Hematopoietic multipotent progenitor cell treated with erythropoietin and hydrocortisone succinate and interleukin-3 and kit ligand, for 17 days (in vitro differentiated cells): ENCODE measurements around the gene SUN2.
"Not testable (repeated sequence)": the region's sequence is repeated elsewhere in the genome, so short reads cannot be mapped to it uniquely, and the experiment has no call there.

ENCODE experiments used
- DNase-seq: peaks from one replicate; pipeline ENCODE4 v3.0.0-alpha.2; 2015; ENCODE audit warnings: low spot score

The SUN2 gene, protein sequence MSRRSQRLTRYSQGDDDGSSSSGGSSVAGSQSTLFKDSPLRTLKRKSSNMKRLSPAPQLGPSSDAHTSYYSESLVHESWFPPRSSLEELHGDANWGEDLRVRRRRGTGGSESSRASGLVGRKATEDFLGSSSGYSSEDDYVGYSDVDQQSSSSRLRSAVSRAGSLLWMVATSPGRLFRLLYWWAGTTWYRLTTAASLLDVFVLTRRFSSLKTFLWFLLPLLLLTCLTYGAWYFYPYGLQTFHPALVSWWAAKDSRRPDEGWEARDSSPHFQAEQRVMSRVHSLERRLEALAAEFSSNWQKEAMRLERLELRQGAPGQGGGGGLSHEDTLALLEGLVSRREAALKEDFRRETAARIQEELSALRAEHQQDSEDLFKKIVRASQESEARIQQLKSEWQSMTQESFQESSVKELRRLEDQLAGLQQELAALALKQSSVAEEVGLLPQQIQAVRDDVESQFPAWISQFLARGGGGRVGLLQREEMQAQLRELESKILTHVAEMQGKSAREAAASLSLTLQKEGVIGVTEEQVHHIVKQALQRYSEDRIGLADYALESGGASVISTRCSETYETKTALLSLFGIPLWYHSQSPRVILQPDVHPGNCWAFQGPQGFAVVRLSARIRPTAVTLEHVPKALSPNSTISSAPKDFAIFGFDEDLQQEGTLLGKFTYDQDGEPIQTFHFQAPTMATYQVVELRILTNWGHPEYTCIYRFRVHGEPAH

DNA sequence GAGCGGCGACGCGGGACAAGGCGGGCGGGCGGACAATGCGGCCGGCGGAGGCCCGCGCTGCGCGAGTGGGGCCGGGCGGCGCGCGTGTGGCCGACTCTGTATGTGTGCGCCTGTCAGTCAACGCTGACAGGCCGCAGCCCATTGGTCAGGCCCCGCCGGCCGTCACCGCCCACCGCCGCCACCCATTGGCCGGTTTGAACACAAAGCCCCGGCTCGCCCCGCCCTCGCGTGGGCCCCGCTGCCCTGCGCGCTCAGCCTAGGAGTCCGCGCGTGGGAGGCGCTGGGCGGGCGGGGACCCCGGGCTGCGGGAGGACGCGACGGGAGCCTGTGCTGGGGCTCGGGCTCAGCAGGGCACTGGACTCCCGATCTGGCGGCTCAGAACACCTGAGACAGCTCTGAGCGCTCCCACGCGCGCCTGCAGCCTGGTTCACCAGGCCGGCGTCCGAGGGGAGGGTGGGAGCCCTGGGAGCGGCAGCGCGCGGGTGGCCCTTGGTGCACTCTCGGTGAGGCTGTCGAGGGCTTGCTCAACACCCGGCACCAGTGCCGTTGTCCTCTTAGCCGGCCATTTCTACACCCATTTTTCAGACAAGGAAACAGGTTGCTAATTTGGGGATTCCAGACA, at the start of gene SUN2:
TSS of gene SUN2 (minus strand) at position 88 of the 622 bp plus-strand sequence. CDS start 3,370 bp downstream, outside the sequence.
- peak; percentile 89 for DNase-seq

DNA sequence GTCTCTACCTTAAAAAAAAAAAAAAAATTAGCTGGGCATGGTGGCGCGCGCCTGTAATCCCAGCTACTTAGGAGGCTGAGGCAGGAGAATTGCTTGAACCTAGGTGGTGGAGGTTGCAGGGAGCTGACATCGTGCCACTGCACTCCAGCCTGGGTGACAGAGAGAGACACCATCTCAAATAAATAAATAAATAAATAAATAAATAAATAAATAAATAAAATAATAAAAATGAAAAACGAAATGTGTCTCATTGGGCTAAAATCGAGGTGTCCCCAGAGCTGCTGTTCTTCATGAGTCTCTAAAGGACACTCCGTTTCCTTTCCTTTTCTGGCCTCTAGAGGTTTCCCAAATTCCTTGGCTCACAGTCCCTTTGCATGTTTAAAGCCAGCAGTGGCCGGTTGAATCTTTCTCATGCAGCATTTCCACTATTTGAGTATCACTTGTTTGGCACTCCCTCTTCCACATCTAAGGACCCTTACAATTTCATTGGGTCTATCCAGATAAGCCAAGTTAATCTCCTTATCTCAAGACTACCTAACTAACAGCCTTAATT, 49.3 kb upstream of the SUN2 start:
- not testable (repeated sequence) for DNase-seq

DNA sequence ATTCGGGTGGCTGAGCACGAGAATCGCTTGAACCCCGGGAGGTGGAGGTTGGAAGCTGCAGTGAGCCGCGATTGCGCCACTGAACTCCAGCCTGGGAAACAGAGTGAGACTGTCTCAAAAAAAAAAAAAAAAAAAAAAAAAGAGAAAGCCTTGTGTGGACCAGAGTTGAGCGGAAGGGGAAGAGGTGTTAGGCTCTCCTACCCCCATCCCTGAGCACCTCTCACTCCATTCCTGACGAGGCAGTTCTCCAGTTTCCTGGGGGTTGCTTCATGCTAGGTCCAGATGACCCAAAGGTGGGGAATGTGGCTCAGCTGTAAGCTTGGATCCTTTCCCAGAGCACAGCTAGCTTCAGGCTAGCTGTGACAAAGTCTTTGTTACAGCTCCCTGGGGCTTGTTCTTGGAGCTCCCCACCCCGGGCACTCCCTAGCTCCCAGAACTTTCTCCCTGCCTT, 46.9 kb upstream of the SUN2 start:
- no peak for DNase-seq

DNA sequence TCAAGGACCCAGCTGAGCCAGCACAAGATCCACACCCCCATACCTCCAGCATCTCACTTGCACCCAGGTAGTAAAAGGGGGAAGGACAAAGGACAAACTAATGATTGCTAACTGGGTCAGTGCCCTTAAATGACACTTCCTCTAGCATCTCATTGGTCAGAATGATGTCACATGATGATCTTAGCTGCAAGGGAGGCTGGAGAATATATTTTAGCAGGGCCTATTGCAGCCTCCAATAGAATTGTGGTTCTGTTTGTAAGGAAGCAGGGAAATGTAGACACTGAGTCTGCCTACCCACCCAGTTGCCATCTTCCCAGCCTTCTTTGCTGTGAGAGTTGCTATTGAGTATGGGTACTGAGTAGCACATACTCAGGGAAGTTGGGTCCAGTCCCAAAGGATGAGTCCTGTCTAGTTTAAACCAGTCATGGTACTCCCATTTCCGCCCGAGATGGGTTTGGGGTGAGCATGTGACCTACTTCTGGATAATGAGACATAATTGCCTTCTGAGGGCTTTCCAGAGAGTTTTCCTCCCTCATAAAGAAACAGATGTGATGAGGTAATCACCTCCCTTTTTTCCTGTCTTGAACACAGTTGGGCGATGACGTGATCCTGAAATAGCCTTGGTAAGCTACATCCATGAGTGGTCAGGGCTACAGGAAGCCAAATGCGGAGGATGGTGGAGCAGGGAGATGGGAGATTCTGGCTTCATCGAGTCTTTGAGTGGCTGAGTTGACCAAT, 43.6 kb upstream of the SUN2 start:
- no peak for DNase-seq

DNA sequence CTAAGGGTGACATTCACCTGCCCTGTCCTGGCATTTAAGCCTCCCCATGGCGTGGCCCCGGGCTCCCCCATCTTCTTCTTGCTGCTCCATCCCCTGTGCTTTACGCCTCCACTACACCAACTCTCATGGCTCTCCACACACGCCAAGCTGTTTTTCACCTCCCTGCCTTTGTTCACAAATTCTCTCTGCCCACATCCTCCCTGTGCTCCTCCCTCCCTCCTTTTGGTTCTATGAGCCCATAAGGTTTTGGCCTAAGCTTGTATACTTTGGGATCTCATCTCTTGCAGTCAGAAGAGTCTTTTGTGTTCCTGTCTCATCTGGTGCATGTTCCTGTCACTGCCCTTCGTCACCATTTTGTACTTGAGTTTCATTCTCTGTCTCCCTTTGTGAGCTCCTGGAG, 42.7 kb upstream of the SUN2 start:
- DNase-seq: no peak

DNA sequence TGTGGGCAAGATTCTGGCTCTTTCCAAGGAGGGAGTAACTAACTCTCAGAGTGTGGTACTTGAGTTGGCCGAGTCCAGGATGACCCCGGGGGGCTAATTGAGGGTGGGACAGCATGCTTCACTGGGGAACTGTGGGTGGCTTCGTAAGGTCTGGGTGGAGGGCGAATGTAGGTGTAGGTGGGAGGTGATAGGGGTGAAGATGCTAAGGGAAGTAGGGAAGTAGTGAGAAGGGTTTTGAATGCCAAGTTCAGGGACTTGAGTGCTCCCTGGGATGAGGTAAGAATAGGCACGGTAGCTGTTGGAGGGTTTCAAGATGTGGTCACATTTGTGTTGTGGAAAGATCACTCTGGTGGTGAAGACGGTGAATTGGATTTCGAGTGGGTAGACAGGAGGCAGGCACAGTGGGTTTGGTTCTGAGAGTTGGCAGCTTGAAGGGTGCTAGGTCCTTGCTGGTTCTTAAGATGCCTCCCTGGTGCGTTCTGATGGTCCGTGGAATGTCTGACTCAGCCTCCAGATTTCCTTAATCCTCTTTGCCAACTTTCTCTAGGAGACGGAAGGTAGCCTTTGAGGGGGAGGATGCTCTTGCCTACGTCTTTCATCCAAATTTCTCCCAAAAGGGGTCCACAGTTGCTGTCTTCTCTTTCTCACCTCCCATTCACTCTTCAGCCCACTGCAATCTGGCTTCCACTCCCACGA, 40.6 kb upstream of the SUN2 start:
- DNase-seq: no peak

DNA sequence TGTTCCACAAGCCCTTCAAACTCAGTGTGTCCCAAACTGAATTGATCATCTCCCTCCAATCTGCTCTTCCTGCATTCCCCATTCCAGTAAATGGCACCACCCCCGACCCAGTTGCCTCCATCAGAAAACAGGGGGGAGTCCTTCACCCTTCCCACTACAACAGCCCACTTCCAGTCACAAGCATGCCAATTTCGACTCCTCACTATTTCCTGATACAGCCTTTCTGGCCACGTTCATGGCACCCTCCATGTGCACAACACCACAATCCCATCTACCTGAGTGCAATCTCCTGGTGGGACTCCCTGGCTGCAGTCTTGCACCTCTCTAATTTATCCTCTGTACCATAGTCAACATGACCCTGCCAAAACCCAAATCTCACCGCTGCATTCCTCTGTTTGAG, 39.8 kb upstream of the SUN2 start:
- no peak for DNase-seq

DNA sequence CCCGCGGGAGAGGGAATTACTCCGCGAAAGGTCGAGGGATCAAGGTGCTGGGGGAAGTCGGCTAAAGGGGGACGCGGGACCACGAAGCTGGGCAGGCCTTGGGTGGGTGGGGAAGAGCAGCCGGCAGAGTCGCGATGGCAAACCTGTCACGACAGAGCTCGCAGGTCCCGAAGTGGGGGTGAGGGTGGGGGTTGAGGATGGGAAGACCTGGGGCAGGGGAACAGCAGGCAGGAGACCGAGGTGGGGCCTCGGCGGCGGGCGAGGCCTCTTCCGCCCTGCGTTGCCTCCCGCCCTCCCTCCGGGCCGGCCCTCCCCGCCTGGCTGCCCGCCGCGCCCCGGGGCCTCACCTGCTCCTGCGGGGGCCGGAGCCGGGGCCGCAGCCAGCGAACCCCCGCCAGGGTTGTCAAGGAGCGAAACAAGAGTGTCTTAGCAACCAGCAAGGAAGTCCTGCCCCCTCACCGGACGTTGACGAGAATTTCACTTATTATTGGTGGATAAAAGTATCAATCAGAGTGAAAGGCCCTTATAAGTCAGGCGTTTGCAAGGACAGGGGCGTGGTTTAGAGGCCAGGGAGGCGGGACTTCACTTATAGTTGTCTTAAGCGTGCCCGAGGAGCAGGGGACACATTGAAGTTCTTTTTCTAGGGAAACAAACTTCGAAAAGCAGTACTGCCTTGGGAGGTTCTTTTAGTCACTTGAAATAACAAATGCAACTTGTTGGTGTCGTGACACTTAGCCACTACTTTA, 38.1 kb upstream of the SUN2 start, which contains the start of gene DNAL4:
TSS of gene DNAL4 (minus strand) at position 423 of the 746 bp plus-strand sequence. CDS start 11,412 bp downstream, outside the sequence.
- peak; percentile 94 for DNase-seq

DNA sequence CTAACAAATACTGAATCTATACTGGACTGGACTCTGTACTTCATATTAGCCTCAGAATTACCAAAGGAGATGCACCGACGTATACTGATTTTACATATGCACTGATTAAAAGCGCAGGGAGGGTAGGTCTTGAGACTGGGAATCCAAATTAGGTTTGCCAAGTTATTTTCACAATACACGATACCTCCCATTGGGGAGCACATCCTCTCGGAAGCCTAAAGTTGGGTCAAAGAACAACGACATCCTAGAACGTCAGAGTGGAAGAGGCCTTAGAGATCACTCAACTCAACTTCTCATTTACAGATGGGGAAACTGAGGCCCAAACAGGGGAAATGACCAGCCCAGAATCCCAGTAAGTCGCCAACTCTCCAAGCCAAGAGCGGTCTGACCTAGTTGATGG, 37.5 kb upstream of the SUN2 start:
- DNase-seq: no peak

DNA sequence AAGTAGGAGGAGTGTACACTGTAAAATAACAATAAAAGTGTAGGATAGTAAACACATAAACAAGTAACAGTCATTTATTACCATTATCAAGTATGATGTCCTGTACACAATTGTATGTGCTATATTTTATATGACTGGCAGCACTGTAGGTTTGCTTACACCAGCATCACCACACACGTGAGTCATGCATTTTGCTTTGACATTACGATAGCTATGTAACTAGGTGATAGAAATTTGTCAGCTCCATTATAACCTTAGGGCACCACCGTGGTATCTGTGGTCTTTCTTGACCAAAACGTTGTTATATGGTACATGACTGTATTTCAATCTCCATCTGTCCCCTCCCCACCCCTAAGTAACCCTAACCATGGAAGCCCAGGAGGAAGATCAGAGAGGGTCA, 37.0 kb upstream of the SUN2 start:
- no peak for DNase-seq

DNA sequence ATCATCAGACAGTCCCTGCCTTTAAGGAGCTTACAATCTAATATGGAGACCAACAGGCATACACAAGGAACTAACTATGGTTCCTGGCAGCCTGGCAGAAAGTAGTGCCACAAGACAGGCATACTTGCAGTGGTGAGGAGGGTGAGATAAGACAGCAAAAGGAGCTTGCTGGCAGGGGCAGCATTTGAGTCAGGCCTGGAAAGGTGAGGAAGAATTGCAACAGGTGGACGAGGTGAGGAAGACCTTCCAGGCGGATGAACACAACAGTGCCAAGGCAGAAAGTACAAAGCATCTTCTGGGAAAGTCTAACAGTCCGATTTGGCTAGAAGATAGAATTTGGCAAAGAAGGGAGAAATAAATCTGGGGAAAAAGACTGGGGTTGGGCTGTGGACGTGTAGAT, 33.8 kb upstream of the SUN2 start:
- no peak for DNase-seq

DNA sequence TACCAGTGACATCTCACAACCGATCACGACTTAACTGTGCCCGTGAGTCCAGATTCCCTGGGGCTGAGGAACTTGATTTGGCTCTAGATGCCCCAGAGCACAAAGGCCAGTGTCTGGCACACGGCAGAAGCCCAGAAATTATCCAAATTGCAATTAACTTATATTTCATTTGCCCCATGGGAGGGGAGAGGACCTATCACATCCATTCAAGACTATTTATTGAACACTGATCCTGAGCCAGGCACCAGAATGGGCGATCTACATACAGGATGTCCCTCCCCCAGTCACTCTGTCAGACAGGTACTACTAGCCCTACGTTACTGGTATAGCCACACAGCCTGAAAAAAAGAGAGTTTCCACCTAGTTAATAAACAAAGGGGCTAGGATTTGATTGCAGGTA, 33.0 kb upstream of the SUN2 start:
- DNase-seq: no peak

DNA sequence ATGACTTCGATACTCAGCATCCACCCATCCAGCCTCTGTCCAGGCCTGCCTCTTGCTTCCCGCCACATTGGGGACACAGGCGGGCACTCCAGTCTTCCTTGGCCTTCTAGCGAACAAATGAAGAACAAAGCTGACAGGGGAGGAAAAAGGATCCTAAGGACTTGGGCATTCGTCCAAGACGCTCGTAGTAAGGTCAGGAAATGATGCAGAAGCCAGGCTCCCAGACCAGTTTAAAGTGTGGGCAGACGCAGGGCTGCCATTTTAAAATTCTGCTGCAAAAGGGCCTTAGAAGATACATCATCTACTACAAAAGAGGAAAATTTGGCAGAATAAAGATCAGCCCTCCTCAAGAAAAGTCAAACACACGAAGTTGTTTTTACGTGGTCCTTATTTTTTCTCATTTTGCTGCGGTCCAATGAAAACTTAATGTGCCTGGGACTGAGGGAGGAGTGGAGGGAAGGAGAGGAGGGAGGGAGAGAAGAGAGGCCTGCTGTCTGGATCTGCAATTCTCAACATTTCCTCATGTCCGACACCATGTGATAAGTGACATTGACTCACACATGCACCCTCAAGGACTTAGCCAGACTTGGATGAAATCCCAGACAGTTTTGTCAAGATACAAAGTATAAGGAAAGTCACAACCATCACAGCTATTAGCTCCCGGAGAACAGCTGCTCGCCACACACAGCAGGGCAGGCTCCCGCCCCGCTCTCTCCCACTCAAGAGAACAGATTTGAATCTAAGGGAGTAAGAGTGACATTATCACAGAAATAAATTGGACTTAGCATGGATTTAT, 32.4 kb upstream of the SUN2 start:
- DNase-seq: no peak

DNA sequence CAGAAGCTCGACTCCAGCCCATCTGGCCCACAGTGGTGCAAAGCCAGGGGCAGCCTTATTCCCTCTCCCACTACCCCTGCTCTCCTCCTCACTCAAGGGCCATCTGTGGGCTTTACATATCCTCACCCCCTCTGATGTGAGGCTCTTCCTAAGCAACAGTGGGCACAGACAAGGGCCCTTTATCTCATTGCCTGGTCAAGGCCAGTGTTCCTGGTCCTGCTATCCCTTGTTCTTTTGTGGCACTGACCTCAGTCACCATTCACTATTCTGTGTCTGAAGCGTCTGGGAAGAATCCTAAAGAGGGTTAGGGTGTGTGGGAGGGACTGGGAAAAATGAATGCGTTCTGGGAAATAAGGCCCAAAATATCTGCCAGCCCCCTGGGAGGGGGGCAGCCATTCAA, 30.8 kb upstream of the SUN2 start:
- no peak for DNase-seq

DNA sequence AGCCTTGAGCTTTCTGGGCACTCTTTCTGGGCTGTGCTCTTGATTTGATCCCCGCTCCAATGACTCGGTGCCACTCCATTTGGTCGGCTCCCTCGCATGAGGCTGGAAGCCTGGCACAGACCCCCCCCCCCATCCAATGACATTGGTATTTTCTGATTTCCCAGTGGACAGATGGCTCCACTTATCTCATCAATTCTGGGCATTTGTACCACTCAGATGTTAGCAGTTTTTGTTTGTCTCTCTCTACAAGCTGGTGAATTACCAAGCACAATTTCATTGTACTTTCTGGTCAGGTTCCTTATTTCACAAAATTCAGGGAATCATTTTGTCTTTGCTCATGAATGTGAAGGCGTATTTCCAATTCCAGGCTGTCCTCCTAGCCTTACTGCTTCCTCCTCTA, 29.1 kb upstream of the SUN2 start:
- DNase-seq: no peak

DNA sequence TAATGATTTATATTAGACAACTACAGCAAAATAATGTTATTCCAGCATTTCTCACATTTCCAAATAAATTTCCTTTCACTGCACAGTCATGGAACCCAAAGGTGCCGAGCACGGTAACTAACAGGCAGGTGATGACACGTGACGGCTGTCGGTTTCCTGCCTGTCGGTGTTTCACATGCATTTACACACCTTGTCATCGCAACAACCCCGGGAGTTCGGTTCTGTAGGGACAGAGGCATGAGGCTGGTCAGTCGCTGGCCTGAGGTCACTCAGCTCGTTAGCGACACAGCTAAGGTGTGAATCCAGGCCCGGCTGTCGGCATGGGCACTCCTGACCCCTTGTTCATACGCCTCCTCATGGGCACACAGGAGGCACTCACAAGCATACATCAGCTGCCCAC, 28.2 kb upstream of the SUN2 start:
- no peak for DNase-seq

DNA sequence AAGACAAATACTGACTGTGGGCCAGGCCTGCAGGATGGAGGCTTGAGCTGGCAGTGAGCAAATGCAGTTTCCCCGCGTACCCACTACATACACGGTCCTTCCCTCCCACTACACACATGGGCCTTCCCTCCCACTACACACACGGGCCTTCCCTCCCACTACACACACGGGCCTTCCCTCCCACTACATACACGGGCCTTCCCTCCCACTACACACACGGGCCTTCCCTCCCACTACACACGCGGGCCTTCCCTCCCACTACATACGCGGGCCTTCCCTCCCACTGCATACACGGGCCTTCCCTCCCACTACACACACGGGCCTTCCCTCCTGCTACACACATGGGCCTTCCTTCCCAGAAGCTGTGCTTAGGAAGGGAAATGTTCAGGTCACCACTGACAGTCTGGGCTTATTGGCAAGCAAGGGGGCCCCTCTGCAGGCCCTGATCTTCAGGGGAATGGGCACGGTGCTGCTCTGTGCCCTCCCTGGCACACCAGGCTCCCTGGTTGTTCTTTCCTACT, 27.4 kb upstream of the SUN2 start:
- no peak for DNase-seq

DNA sequence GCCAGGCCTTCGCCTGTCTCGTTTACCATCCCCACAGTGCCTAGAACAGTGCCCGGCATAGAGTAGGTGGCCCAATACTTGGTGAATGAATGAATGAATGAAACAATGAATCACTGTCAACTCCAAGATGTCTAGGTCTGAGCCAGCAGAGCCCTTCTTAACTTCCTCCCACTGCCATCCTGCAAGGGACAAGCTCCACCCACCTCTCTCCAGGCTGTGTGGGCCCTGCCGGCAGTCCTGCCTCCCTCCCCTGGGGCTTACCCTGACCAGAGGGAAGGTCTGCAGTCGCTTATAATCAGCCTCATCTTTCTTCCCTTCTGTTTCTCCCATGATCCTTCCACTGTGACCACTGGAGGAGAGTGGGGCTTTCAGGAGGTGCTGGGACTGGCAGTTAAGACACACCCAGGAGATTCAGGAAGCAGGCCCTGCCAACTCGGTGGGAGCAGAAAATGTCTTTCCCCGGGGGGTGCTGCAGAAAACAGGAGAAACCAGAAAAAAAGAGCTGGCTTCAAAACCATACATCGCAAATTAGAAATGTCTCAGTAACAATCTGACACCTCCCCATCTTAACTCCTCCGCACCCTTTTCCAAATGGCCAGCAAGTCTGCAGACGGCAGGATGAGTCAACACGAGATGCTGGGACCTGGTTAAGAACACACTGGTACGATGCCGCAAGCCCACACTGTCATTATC, 26.8 kb upstream of the SUN2 start:
- DNase-seq: no peak

DNA sequence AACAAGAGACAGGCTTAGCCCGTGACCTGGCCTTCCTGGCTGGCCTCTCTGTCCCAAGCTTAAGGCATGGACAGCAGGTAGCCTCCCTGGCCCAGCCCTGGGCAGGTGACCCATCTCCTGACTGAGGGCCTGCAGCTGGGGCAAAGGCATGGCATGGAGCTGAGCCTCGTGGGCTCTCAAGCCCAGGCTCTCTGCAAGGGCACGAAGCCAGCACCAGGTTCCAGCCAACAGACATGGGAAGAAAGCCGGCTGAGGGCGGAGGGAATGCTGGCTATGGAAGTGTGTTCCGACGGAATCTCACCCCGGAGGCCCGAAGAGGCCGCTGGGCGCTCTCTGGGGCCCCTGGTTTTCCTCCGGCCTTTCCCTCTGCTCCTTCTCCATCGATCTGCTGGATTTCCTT, 25.2 kb upstream of the SUN2 start:
- no peak for DNase-seq
